Endometrium (tissue), 2 donors: Measurements from ENCODE around the gene CRLF1.
A peak's percentile ranks its signal among the peaks of the same experiment; 100 is the strongest.
"Not testable (repeated sequence)": the region's sequence is repeated elsewhere in the genome, so short reads cannot be mapped to it uniquely, and the experiment has no call there.

Source experiments
- FAIRE-seq: peaks from 2 replicates; lab custom pipeline; 2012; peaks lifted over from hg19 to GRCh38; lab: Jason Lieb, UNC
- donor health status: control.
- donor health status: control.

CRLF1 gene

DNA sequence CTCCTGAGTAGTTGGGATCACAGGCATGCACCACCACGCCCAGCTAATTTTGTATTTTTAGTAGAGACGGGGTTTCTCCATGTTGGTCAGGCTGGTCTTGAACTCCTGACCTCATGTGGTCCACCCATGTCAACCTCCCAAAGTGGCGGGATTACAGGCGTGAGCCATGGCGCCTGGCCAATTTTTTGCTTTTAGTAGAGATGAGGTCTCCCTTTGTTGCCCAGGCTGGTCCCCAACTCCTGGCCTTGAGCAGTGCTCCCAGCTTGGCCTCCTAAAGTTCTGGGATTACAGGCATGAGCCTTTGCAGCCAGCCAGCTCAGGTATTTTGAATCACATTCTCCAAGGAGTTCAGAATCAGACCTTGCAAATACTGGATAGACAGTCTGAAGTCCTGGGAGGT lies 13.9 kb downstream of the CRLF1 start:
- FAIRE-seq = not testable (repeated sequence)

GRCh38 chr19:18591735-18592385 lies 14.7 kb downstream of the CRLF1 start:
- no peak for FAIRE-seq

DNA sequence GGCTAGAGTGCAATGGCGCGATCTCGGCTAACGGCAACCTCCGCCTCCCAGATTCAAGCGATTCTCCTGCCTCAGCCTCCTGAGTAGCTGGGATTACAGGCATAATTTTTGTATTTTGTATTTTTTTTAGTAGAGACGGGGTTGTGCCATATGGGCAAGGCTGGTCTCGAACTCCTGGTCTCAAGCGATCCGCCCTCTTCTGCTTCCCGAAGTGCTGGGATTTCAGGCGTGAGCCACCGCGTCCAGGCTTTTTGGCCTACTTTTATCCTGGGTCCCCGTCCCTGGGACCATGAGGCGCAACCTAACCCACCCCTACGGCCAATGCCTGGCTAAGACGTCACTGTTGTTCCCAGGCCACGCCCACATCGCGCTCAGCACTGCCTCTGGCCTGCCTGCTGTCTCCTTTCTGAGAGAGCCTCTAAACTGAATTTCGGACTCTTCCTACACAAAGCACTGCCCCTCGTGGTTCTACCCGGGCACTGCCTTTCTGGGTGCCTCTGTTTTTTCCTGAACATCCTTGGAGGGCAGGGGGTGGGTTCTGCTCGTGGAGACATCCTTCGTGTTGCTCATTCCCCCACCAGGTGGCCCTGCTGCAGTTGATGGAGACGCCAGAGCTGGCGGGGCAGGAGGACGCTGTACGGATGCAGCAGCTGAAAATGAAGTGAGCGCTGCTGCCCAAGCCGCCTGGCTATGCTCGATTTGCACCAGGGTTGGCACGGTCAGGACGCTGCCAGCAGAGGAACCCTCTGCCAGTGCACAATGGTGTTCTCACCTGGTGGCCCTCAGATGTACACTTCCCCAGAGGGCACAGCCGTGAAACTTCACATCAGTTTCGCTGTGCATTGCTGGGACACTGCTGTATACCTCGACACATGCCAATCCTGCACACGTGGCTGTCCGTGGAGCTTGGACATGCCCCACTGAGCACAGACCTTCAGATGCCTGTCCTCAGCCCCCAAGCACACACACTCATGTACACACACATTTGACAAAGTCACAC lies 16.0 kb downstream of the CRLF1 start:
- FAIRE-seq = no peak

DNA sequence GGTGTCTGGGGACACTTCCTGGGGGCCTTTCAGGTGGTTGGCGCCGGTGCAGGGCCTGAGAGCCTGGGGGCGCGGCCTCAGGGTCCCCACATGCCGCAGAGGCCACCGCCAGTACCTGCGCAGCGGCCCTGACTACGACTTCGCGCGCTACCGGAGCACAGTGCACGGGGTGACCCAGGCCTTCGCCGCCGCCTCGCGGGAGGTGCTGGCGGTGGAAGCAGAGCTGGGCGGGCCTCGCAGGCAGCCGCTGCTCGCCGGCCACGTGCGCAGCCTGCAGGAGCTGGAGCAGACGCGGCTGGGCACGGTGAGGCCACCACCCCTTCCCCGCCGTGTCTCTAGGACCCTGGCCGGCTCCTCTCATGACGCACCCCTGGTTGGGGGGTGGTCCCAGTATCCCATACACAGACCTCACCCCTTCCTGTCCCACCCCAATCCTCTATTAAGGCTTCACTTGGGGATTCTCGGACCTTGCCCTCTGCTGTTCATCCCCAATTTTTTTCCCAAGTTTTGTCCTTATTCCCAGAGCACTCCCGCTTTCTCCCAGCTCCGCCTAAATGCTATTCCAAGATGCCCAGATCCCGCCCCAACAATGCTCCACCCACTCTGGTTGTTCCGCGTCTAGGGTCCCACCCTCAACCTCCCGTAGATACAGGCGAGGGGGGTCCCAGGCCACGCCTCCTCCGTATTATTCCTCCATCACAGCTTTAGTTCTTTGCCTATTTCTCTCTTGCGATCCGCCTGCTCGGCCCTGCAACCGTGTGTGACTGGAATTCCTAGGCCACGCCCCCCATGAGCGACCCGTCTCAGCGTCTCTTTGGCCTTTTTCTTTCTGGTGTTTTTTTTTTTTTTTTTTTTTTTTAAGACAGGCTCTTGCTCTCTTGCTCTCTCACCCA lies 17.0 kb downstream of the CRLF1 start:
- no peak for FAIRE-seq

GRCh38 chr19:18588611-18589379 lies 17.8 kb downstream of the CRLF1 start, which contains the start of gene REX1BD:
Gene REX1BD (plus strand): TSS chr19:18588798. CDS start chr19:18588802, 4 bp downstream.
- no peak for FAIRE-seq

GRCh38 chr19:18587962-18588610 lies 18.5 kb downstream of the CRLF1 start:
- no peak for FAIRE-seq

- FAIRE-seq = no peak
These were observed 19.0 kb downstream of the CRLF1 start for GRCh38 chr19:18587561-18587960.

GRCh38 chr19:18586306-18586705 lies 20.3 kb downstream of the CRLF1 start:
- no peak for FAIRE-seq

DNA sequence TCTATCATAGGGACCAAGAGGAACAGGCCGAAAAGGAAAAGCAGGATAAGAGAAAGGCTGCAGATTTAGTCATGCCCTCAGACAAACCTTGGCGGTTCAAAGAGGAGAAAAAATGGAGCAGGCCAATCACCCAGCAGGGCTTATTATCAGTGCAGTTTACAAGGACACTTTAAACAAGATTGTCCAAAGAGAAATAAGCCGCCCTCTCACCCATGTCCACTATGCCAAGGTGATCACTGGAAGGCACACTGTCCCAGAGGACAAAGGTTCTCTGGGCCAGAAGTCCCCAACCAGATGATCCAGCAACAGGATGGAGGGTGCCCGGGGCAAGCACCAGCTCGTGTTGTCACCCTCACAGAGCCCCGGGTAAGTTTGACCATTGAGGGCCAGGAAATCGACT lies 26.3 kb downstream of the CRLF1 start:
- FAIRE-seq = no peak

- FAIRE-seq = no peak
These were observed 29.2 kb downstream of the CRLF1 start for GRCh38 chr19:18577365-18577914.

DNA sequence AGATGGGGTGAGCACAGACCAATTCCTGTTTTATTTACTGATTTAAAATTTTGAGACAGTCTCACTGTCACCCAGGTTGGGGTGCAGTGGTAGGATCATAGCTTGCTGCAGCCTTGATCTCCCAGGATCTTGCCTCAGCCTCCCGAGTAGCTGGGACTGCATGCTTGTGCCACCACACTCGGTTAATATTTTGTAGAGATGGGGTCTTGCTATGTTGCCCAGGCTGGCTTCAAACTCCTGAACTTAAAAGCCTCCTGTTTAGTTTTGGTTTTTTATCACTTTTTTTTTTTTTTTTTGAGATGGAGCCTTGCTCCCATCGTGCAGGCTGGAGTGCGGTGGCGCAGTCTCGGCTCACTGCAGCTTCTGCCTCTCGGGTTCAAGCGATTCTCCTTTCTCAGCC lies 30.2 kb downstream of the CRLF1 start:
- no peak for FAIRE-seq

- no peak for FAIRE-seq
These were observed 31.8 kb downstream of the CRLF1 start for GRCh38 chr19:18574691-18575291.

DNA sequence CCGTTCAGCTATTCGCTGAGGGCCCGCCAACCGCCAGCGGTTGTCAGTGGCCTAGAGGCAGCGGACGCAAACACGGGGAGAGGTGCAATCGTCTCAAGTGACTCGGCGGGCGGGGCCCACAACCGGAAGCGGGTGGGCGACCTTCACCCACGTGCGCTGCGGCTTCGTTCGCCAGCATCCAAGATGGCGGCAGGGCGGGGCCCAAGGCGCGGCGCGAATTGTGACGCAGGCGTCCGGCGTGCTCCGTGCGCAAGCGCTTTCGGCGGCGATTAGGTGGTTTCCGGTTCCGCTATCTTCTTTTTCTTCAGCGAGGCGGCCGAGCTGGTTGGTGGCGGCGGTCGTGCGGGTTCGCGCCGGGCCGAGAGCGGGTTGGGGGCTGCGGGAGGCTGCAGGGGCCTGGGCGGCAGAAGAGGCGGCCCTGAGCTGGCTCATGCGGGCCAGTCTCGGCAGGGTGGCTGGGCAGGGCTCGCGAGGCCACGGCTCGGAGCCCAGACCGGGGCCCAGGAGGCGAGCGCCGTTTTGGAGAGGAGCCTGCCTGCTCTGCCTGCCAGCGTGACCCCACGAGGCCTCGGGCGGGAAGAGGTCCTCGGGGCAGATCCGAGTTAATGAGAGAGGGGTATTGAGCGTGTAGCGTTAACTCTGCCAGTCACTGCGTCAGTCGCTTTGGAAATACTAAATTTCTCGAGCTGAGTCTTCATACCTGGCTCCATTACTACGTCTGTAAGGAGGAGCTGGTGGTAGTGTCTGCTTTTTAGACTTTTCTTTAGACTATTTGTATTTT lies 34.8 kb downstream of the CRLF1 start, which contains the start of gene UBA52:
Gene UBA52, plus strand, starts transcription at position 294 of the 781 bp plus-strand sequence. CDS start 1,444 bp downstream, outside the sequence.
- FAIRE-seq = peak; percentile 96

DNA sequence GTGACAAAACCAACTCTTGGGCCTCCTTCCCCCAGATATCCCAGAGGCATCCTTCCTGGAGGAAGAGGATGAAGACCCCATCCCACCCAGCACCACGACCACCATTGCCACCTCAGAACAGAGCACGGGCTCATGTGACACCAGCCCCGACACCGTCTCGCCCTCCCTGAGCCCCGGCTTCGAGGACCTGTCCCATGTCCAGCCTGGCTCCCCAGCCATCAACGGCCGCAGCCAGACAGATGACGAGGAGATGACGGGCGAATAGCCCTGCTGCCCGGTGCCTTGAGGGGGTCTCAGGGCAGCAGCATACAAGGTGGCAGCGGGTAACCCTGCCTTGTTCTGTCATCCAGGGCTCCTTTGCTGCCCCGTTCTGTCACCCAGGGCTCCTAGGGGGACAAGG lies 38.2 kb downstream of the CRLF1 start:
- no peak for FAIRE-seq

DNA sequence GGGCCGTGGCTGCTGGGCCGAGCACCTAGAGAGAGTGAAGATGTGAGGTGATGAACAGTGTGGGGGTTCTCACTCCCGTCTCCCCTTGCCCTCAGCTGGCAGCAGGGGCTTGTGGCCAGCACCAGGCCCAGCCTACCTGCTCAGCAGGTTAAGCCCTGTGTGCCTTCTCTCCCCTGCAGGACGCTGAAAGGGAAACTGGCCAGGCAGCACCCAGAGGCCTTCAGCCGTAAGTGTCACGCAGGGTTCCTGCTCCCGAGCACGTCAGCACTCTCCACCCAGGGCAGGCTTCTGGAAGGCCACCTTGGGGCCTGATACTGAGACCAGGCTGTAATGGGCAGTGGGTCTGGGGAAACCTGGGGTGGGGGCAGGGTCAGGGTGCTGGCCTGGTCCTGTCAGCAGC lies 39.6 kb downstream of the CRLF1 start:
- FAIRE-seq = no peak

- no peak for FAIRE-seq
These were observed 44.5 kb downstream of the CRLF1 start for GRCh38 chr19:18562086-18562485.

DNA sequence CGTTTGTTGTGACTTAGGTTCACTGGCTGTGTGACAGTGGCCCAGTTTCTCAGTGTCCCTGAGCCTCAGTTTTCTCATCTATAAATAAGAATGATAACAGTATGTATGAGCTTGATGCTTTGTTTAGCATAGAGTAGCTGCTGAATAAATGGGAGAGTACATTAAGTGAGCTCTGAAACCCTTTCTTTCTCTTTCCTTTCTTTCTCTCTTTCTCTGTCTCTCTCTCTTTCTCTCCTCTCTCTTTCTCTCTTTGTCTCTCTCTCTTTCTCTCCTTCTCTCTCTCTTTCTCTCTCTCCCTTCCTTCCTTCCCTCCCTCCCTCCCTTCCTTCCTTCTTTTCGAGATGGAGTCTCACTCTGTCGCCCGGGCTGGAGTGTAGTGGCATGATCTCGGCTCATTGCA lies 46.9 kb downstream of the CRLF1 start:
- FAIRE-seq = no peak

GRCh38 chr19:18558604-18559003 lies 48.0 kb downstream of the CRLF1 start:
- FAIRE-seq = no peak

GRCh38 chr19:18558202-18558555 lies 48.4 kb downstream of the CRLF1 start:
- no peak for FAIRE-seq
